Endothelial cell (in vitro differentiated cells): ENCODE results near the gene TAAR8. TPM values are rescaled to one million over a fixed set of nuclear protein-coding genes. Genes with fewer than 3 reads are reported as not detected.

Experiments
- DNase-seq: peaks from one replicate; pipeline ENCODE4 v3.0.0; 2021; ENCODE audit warnings: low spot score
- H3K27ac Mint-ChIP-seq: one replicate; pipeline ENCODE4 v1.8.0; 2021; ENCODE audit warnings: mixed read lengths, inconsistent platforms; ENCODE audit not compliant: unreplicated experiment
- H3K27me3 Mint-ChIP-seq: one replicate; pipeline ENCODE4 v1.8.0; 2021; ENCODE audit warnings: mild to moderate bottlenecking, moderate library complexity, mixed read lengths, inconsistent platforms; ENCODE audit not compliant: unreplicated experiment
- H3K36me3 Mint-ChIP-seq: one replicate; pipeline ENCODE4 v1.8.0; 2021; ENCODE audit warnings: mild to moderate bottlenecking, low read depth, mixed read lengths, inconsistent platforms; ENCODE audit not compliant: unreplicated experiment
- H3K4me1 Mint-ChIP-seq: one replicate; pipeline ENCODE4 v1.8.0; 2021; ENCODE audit warnings: mild to moderate bottlenecking, mixed read lengths, inconsistent platforms; ENCODE audit not compliant: unreplicated experiment
- H3K4me3 Mint-ChIP-seq: one replicate; pipeline ENCODE4 v1.8.0; 2021; ENCODE audit warnings: mild to moderate bottlenecking, mixed read lengths, inconsistent platforms; ENCODE audit not compliant: unreplicated experiment
- H3K9me3 Mint-ChIP-seq: one replicate; pipeline ENCODE4 v1.8.0; 2021; ENCODE audit warnings: mixed read lengths, inconsistent platforms; ENCODE audit not compliant: unreplicated experiment
- total RNA-seq: library from RNA; stranded (reverse); fragmentation: NEBNext Ultra II Directional; extraction: Animal tissue kit (Norgen Biotek cat#: 25700); gene quantifications from one replicate; pipeline ENCODE4 v1.2.1, GENCODE V29; 2021; ENCODE audit not compliant: unreplicated experiment
- TF ChIP-seq, protein P1 (sequence below): fragments of 200-600 bp; sonication (generic); IDR thresholded peaks from one replicate; pipeline ENCODE4 v1.5.0; 2021; ENCODE audit warnings: antibody characterized with exemption; ENCODE audit not compliant: unreplicated experiment

TAAR8 gene
- total RNA-seq, 1 donor from 2014 or later = not detected

DNA sequence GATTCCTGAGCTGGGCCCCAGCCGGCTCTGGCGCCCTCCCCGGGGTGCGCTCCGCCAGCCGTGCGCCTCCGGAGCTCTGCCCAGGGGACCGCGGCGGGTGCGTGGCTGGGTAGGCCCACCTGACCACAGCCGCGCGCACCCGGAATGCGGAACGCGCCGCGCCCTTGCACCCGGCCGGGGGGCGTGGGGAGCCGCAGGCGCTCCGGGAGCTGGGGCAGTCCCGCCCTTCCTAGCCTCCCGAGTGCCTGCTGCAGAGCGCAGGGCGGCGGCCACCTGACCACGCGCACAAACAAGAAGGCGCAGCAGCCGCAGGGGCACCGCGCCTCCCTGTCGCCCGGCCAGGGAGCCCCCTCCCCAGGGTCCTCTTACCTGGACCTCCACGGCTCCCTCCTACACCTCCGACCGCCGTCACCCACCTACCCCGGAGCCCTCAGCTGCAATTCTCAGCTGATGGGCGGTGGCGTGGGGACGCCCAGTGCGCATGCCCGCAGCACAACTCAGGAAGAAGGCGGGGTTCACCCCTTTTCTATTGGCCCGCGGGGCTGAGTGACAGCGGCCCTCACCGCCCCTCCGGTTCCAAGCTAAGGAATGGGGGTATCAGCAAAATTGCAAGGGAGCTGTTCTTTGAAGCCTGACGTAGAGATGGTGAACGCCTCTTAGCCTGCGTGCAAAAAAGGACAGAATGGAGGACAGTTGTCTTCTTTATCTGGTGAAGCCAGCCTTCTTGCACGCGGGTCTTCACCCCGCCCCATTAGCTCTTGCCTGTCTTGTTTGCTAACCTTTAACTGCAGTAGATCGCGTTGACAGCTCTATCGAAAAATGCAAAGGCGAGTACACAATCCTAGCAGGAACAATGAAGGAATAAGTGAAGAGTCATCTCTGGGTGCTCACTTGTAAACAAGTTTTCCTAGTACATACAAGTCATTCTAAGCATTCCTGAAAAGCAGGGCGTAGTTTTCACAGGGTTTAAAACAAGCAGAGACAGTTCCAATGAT is 39.5 kb upstream of the TAAR8 start, which contains the start of gene STX7:
TSS of gene STX7 (minus strand) at position 479 of the 995 bp plus-strand sequence. CDS start 9,586 bp downstream, outside the sequence.
- TF ChIP-seq, protein P1, sequence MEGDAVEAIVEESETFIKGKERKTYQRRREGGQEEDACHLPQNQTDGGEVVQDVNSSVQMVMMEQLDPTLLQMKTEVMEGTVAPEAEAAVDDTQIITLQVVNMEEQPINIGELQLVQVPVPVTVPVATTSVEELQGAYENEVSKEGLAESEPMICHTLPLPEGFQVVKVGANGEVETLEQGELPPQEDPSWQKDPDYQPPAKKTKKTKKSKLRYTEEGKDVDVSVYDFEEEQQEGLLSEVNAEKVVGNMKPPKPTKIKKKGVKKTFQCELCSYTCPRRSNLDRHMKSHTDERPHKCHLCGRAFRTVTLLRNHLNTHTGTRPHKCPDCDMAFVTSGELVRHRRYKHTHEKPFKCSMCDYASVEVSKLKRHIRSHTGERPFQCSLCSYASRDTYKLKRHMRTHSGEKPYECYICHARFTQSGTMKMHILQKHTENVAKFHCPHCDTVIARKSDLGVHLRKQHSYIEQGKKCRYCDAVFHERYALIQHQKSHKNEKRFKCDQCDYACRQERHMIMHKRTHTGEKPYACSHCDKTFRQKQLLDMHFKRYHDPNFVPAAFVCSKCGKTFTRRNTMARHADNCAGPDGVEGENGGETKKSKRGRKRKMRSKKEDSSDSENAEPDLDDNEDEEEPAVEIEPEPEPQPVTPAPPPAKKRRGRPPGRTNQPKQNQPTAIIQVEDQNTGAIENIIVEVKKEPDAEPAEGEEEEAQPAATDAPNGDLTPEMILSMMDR = no peak
- DNase-seq = peak; percentile 89
- H3K4me1 Mint-ChIP-seq = peaks cover 12% of the 10 kb centered on the region
- peak within 1 kb of the TSS; percentile 89 for H3K27ac Mint-ChIP-seq
- no peaks in the 10 kb centered on the region for H3K9me3 Mint-ChIP-seq
- H3K36me3 Mint-ChIP-seq = peaks cover 3% of the 10 kb centered on the region
- H3K4me3 Mint-ChIP-seq = peak within 1 kb of the TSS; percentile 98
- H3K27me3 Mint-ChIP-seq = no peaks in the 10 kb centered on the region

DNA sequence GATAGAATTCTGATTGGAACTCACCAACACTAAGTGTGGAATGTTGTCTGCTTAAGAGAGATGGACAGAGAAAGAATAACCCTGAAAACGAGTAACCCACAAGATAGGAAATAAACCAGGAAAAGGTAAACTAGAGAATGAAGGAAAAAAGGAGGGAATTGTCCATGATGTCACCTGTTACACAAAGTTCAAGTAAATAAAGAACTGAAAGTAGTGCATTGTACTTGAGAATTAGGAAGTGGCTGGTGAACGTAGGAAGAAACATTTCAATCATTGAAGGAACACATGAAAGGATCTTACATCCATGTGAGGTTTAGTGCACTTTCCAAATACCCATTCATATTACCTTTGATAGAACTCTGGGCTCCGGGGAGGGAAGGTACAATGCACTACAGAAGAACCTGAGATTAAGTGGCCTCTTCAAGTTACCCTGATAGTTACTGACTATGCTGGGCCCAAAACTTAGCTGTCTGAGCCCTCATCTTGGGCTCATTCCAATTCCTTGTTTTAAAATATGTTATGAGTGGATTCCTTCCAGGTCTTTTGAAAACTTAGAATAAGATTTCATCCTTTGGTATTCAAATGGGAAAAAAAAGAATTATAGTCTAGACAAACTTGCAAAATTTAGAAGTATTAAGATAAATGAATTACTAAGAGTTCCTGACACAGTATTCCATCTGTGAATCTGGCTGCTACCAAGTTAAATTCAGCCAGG is 38.5 kb upstream of the TAAR8 start:
- H3K27ac Mint-ChIP-seq = no peak overlapping the region
- DNase-seq = no peak
- no peaks in the 10 kb centered on the region for H3K27me3 Mint-ChIP-seq
- no peaks in the 10 kb centered on the region for H3K9me3 Mint-ChIP-seq
- TF ChIP-seq, protein P1 = no peak
- no peaks in the 10 kb centered on the region for H3K36me3 Mint-ChIP-seq
- H3K4me3 Mint-ChIP-seq = peak overlapping the region; percentile 97
- peaks cover 12% of the 10 kb centered on the region for H3K4me1 Mint-ChIP-seq

DNA sequence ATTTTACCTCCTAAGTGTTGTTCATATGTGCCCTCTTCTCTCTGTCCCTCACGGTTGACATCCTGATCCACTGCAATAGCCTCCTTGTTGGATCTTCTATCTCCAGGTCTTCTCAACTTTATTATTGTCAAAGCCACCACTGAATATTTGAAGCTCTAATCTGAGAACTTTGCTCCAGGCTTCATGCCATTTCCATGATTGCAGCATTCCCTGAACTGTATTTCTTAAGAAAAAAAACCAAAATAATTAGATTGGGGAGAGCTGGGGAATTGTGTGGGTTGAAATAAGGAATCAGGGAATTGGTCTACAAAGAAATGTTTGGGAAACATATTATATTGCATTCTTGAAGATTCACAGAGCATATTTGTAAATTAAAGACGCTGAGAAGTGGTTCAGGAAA is 37.1 kb upstream of the TAAR8 start:
- H3K27me3 Mint-ChIP-seq = no peaks in the 10 kb centered on the region
- TF ChIP-seq, protein P1 = no peak
- no peak overlapping the region for H3K27ac Mint-ChIP-seq
- no peak for DNase-seq
- no peaks in the 10 kb centered on the region for H3K36me3 Mint-ChIP-seq
- H3K4me1 Mint-ChIP-seq = peaks cover 12% of the 10 kb centered on the region
- H3K4me3 Mint-ChIP-seq = no peak overlapping the region
- H3K9me3 Mint-ChIP-seq = no peaks in the 10 kb centered on the region

DNA sequence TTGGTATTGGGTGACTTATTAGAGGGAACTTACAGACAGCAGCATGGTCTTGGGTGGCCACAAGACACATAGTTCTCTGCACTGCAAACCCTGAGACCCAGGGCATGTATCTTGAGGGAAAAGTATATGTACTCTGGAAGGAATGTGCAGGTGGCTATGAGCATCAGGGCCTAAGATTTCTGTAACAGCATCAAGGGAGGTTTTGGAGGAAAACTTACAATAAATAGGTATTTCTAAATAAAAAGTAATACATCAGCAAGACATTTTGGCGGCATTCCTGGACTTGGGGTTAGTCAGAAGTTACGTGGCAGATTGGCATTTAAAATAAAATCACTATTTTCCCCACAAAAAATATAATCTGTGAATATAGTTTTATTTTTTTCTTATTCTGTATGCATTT is 31.5 kb upstream of the TAAR8 start:
- no peak overlapping the region for H3K4me3 Mint-ChIP-seq
- DNase-seq = no peak

More for the DNA sequence above, 31.5 kb upstream of the TAAR8 start:
- H3K36me3 Mint-ChIP-seq = no peaks in the 10 kb centered on the region
- no peaks in the 10 kb centered on the region for H3K9me3 Mint-ChIP-seq
- TF ChIP-seq, protein P1 = no peak
- H3K27ac Mint-ChIP-seq = no peak overlapping the region
- H3K27me3 Mint-ChIP-seq = no peaks in the 10 kb centered on the region
- H3K4me1 Mint-ChIP-seq = no peaks in the 10 kb centered on the region
